Neural cell (in vitro differentiated cells): ENCODE data around the gene CABLES2. TPM values are rescaled to one million over a fixed set of nuclear protein-coding genes. Genes with fewer than 3 reads are reported as not detected.

Experiments
- H2AFZ ChIP-seq: fragments of 200-600, 300-800 bp; sonication (generic), shearing (Covaris generic); 2 replicates; pipeline ENCODE4 v1.6.0; 2014; ENCODE audit warnings: low read depth, mild to moderate bottlenecking, antibody characterized with exemption, low read length, moderate library complexity
- H3F3A ChIP-seq: fragments of 200-600 bp; shearing (Covaris generic); 2 replicates; pipeline ENCODE4 v1.6.1; 2016; ENCODE audit warnings: mild to moderate bottlenecking, moderate library complexity, mixed read lengths, antibody characterized with exemption, low read length; ENCODE audit not compliant: insufficient read depth, poor library complexity, severe bottlenecking
- H3K27ac ChIP-seq: fragments of 200-600, 300-800 bp; sonication (generic), shearing (Covaris generic); 2 replicates; pipeline ENCODE4 v1.5.1; 2014; ENCODE audit warnings: mild to moderate bottlenecking, low read length, moderate library complexity
- H3K27me3 ChIP-seq: fragments of 300-800, 200-600 bp; sonication (generic), shearing (Covaris generic); 2 replicates; pipeline ENCODE4 v1.6.0; 2014; ENCODE audit warnings: mild to moderate bottlenecking, low read depth, low read length, moderate library complexity; ENCODE audit not compliant: insufficient read depth
- H3K36me3 ChIP-seq: fragments of 300-800, 200-600 bp; sonication (generic), shearing (Covaris generic); 2 replicates; pipeline ENCODE4 v1.5.1; 2014; ENCODE audit warnings: mild to moderate bottlenecking, antibody characterized with exemption, low read length, moderate library complexity; ENCODE audit not compliant: insufficient read depth
- H3K4me2 ChIP-seq: fragments of 300-800, 200-600 bp; sonication (generic), shearing (Covaris generic); 2 replicates; pipeline ENCODE4 v1.6.0; 2014; ENCODE audit warnings: mild to moderate bottlenecking, low read length
- H3K4me3 ChIP-seq: fragments of 300-800, 200-600 bp; sonication (generic), shearing (Covaris generic); 2 replicates; pipeline ENCODE4 v1.5.1; 2014; ENCODE audit warnings: mild to moderate bottlenecking, low read length, moderate library complexity
- H3K79me2 ChIP-seq: fragments of 200-600 bp; shearing (Covaris generic); replicated peaks from 2 replicates; pipeline ENCODE4 v1.6.0; 2014; ENCODE audit warnings: mild to moderate bottlenecking, low read length, moderate library complexity; ENCODE audit not compliant: insufficient read depth
- H3K9ac ChIP-seq: fragments of 300-800, 200-600 bp; sonication (generic), shearing (Covaris generic); 2 replicates; pipeline ENCODE4 v1.6.1; 2016; ENCODE audit warnings: mild to moderate bottlenecking, low read length, mixed read lengths
- H3K9me2 ChIP-seq: fragments of 200-600 bp; shearing (Covaris generic); 2 replicates; pipeline ENCODE4 v1.6.1; 2016; ENCODE audit warnings: mild to moderate bottlenecking, low read length, mixed read lengths; ENCODE audit not compliant: insufficient read depth
- H3K9me3 ChIP-seq: fragments of 200-600, 300-800 bp; sonication (generic), shearing (Covaris generic); 2 replicates; pipeline ENCODE4 v1.6.1; 2016; ENCODE audit warnings: mild to moderate bottlenecking, mixed run types, low read length, moderate library complexity, mixed read lengths
- H4K20me1 ChIP-seq: fragments of 200-600 bp; shearing (Covaris generic); 2 replicates; pipeline ENCODE4 v1.6.1; 2016; ENCODE audit warnings: mild to moderate bottlenecking, mixed run types; ENCODE audit not compliant: insufficient read depth
- CTCF ChIP-seq: fragments of 450-650 bp; IDR thresholded peaks from 2 replicates; pipeline ENCODE4 v1.5.1; 2014; ENCODE audit warnings: antibody characterized with exemption, mild to moderate bottlenecking, moderate library complexity; ENCODE audit not compliant: poor library complexity, severe bottlenecking
- EP300 ChIP-seq: fragments of 450-650 bp; conservative IDR thresholded peaks from 2 replicates; pipeline ENCODE4 v1.6.1; 2014; ENCODE audit warnings: antibody characterized with exemption, mild to moderate bottlenecking, moderate library complexity; ENCODE audit not compliant: poor library complexity, severe bottlenecking
- EZH2 ChIP-seq: fragments of 200-600, 300-800 bp; shearing (Covaris generic), sonication (generic); IDR thresholded peaks from 2 replicates; pipeline ENCODE4 v1.6.1; 2014; ENCODE audit warnings: antibody characterized with exemption, low read length, borderline replicate concordance, mild to moderate bottlenecking; ENCODE audit not compliant: insufficient read depth, poor library complexity, severe bottlenecking
- MXI1 ChIP-seq: fragments of 450-650 bp; conservative IDR thresholded peaks from 2 replicates; pipeline ENCODE4 v1.6.1; 2014; ENCODE audit warnings: antibody characterized with exemption, mild to moderate bottlenecking; ENCODE audit not compliant: poor library complexity, severe bottlenecking
- POLR2AphosphoS5 ChIP-seq: IDR thresholded peaks from 2 replicates; pipeline ENCODE4 v1.6.1; 2012
- RAD21 ChIP-seq: fragments of 450-650 bp; conservative IDR thresholded peaks from 2 replicates; pipeline ENCODE4 v1.6.1; 2014; ENCODE audit warnings: antibody characterized with exemption, mild to moderate bottlenecking, moderate library complexity
- REST ChIP-seq: IDR thresholded peaks from 2 replicates; pipeline ENCODE4 v1.6.1; 2012; ENCODE audit warnings: borderline replicate concordance
- SMC3 ChIP-seq: fragments of 450-650 bp; conservative IDR thresholded peaks from 2 replicates; pipeline ENCODE4 v1.6.1; 2014; ENCODE audit warnings: antibody characterized with exemption, mild to moderate bottlenecking, moderate library complexity; ENCODE audit not compliant: poor library complexity
- TAF1 ChIP-seq: IDR thresholded peaks from 2 replicates; pipeline ENCODE4 v1.6.1; 2012; ENCODE audit warnings: low read depth
- polyA plus RNA-seq: library from polyadenylated mRNA; depleted of rRNA; stranded (reverse); fragments of >200 nt; gene quantifications from 2 replicates; pipeline ENCODE4 v1.2.3, GENCODE V29; 2014

Gene CABLES2
- polyA plus RNA-seq, 1 donor from 2014 or later = 8.3 TPM

DNA sequence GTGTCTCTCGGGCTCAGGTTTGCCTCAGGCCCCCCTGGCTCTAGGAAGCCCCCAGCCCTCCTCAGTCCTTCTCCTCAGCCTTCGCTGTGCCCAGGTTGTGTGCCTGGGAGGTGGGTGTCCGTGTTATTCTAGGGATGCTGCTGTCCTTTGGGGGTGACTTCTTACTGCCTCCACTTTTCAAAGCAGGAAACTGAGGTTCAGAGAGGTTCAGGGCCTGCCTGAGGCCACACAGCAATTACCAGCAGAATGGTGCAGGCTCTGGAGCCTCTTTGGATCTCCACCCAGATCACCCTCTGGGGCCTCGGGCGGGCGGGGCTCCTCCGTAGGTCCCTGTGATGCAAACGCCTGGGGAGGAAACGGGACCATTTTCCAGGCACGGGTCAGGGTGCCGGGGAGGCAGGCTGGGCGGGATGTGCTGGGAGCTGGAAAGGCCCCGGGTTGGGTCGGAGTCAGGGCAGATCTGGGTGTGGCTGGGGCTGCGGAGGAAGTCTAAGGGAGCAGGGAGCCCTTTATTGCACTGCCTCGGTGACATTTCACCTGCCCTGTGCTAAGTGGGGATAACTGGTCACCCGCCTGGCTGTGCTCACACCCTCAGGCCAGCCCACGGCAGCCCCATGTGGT, 45.5 kb upstream of the CABLES2 start:
- no peak overlapping the region for H3K4me2 ChIP-seq

GRCh38 chr20:62451970-62452369, 44.9 kb upstream of the CABLES2 start:
- no peak overlapping the region for H3K4me2 ChIP-seq
- H3K9ac ChIP-seq = no peak overlapping the region
- no peaks in the 10 kb centered on the region for H3F3A ChIP-seq
- no peaks in the 10 kb centered on the region for H3K36me3 ChIP-seq
- H3K79me2 ChIP-seq = no peaks in the 10 kb centered on the region
- H3K27me3 ChIP-seq = no peaks in the 10 kb centered on the region
- no peak overlapping the region for H3K27ac ChIP-seq
- no peaks in the 10 kb centered on the region for H4K20me1 ChIP-seq
- no peaks in the 10 kb centered on the region for H3K9me3 ChIP-seq
- no peak overlapping the region for H3K4me3 ChIP-seq
- H3K9me2 ChIP-seq = no peaks in the 10 kb centered on the region
- H2AFZ ChIP-seq = no peak overlapping the region
- TF ChIP-seq TAF1 (no peak), MXI1 (no peak), RAD21 (no peak), REST (no peak), POLR2AphosphoS5 (no peak), CTCF (no peak)

More for the DNA sequence above, 45.5 kb upstream of the CABLES2 start:
- H3K79me2 ChIP-seq = no peaks in the 10 kb centered on the region
- no peaks in the 10 kb centered on the region for H4K20me1 ChIP-seq
- TF ChIP-seq TAF1 (no peak), REST (no peak), CTCF (no peak), EZH2 (no peak), EP300 (no peak), RAD21 (no peak), SMC3 (no peak), MXI1 (no peak), POLR2AphosphoS5 (no peak)
- H3K4me3 ChIP-seq = no peak overlapping the region
- H3K27me3 ChIP-seq = no peaks in the 10 kb centered on the region
- no peak overlapping the region for H2AFZ ChIP-seq
- H3K9me3 ChIP-seq = no peaks in the 10 kb centered on the region
- H3K9me2 ChIP-seq = no peaks in the 10 kb centered on the region
- H3F3A ChIP-seq = no peaks in the 10 kb centered on the region
- no peaks in the 10 kb centered on the region for H3K36me3 ChIP-seq
- no peak overlapping the region for H3K9ac ChIP-seq
- H3K27ac ChIP-seq = no peak overlapping the region
